Calu3 (cell line): ENCODE results near the gene ADRB1. TPM values are rescaled to one million over a fixed set of nuclear protein-coding genes. Genes with fewer than 3 reads are reported as not detected.

ENCODE experiments used
- BruUV-seq: library from RNA; stranded (reverse); fragments of 400-500 nt; replicated peaks from 2 replicates; lab custom pipeline; 2021; lab: Mats Ljungman, UMichigan
- CTCF ChIA-PET: fragments of 300-600 bp; sonication (Branson Sonifier 250); formaldehyde crosslinking; loops from one replicate; lab custom pipeline; 2022; ENCODE audit warnings: antibody characterized with exemption; lab: Charles Lee
- DNase-seq: peaks from one replicate; pipeline ENCODE4 v3.0.0; 2022
- H3K27ac Mint-ChIP-seq: one replicate; pipeline ENCODE4 v1.8.0; 2022; ENCODE audit warnings: mixed read lengths; ENCODE audit not compliant: unreplicated experiment
- H3K27me3 Mint-ChIP-seq: one replicate; pipeline ENCODE4 v1.8.0; 2022; ENCODE audit warnings: mixed read lengths; ENCODE audit not compliant: unreplicated experiment
- H3K36me3 Mint-ChIP-seq: one replicate; pipeline ENCODE4 v1.8.0; 2022; ENCODE audit warnings: mild to moderate bottlenecking, moderate library complexity, mixed read lengths; ENCODE audit not compliant: insufficient read depth, unreplicated experiment
- H3K4me1 Mint-ChIP-seq: one replicate; pipeline ENCODE4 v1.8.0; 2022; ENCODE audit warnings: mild to moderate bottlenecking, low read depth, mixed read lengths; ENCODE audit not compliant: unreplicated experiment
- H3K4me3 Mint-ChIP-seq: one replicate; pipeline ENCODE4 v1.8.0; 2022; ENCODE audit warnings: mild to moderate bottlenecking, low read depth, moderate library complexity, mixed read lengths; ENCODE audit not compliant: unreplicated experiment
- H3K9me3 Mint-ChIP-seq: one replicate; pipeline ENCODE4 v1.8.0; 2022; ENCODE audit warnings: low read depth, mixed read lengths; ENCODE audit not compliant: unreplicated experiment
- intact Hi-C: fragments of 100-400 bp; cut with micrococcal nuclease; formaldehyde crosslinking; loops from one replicate; pipeline ENCODE4 v1.10.0; 2022; ENCODE audit not compliant: unreplicated experiment
- total RNA-seq: library from RNA; stranded (reverse); gene quantifications from 2 replicates; pipeline ENCODE4 v1.2.3, GENCODE V29; 2022
- TF ChIP-seq, protein P1 (sequence below): fragments of 200-600 bp; IDR thresholded peaks from one replicate; pipeline ENCODE4 v1.8.0; 2022; ENCODE audit warnings: antibody characterized with exemption; ENCODE audit not compliant: unreplicated experiment

Gene ADRB1
- total RNA-seq, 1 experiment from 2014 or later: 0.47 TPM

DNA sequence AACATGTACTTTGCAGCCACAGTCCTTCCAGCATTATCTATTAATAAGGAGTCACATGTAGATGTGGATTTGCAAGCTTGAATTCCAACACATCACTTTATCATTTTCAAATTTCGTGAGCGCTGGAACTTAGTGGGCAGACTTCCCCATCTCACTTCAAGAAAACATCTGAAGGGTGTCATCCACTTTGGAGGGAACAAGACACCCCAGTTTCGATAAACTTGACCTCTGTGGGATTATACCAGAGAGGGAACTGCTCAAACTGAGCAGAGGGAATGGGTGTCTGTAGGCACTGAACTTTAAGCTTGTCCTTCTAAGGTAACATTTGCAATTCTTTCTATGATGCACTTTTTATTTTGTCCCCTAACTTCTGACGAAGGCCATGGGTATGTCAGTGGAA is 27.5 kb downstream of the ADRB1 start:
- no peaks in the 10 kb centered on the region for H3K9me3 Mint-ChIP-seq
- H3K27me3 Mint-ChIP-seq: no peaks in the 10 kb centered on the region
- no peak overlapping the region for H3K4me3 Mint-ChIP-seq
- no peaks in the 10 kb centered on the region for H3K4me1 Mint-ChIP-seq
- CTCF ChIA-PET: interaction anchor here (1.0 kb wide), 1 partner anchor 28 kb away, joined by 3 read pairs; no protein-coding TSS in a partner anchor
- intact Hi-C loops: no loop called here
- DNase-seq: no peak
- BruUV-seq: no TSS peak
- H3K36me3 Mint-ChIP-seq: no peaks in the 10 kb centered on the region
- TF ChIP-seq, protein P1, sequence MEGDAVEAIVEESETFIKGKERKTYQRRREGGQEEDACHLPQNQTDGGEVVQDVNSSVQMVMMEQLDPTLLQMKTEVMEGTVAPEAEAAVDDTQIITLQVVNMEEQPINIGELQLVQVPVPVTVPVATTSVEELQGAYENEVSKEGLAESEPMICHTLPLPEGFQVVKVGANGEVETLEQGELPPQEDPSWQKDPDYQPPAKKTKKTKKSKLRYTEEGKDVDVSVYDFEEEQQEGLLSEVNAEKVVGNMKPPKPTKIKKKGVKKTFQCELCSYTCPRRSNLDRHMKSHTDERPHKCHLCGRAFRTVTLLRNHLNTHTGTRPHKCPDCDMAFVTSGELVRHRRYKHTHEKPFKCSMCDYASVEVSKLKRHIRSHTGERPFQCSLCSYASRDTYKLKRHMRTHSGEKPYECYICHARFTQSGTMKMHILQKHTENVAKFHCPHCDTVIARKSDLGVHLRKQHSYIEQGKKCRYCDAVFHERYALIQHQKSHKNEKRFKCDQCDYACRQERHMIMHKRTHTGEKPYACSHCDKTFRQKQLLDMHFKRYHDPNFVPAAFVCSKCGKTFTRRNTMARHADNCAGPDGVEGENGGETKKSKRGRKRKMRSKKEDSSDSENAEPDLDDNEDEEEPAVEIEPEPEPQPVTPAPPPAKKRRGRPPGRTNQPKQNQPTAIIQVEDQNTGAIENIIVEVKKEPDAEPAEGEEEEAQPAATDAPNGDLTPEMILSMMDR: no peak
- H3K27ac Mint-ChIP-seq: no peak overlapping the region

DNA sequence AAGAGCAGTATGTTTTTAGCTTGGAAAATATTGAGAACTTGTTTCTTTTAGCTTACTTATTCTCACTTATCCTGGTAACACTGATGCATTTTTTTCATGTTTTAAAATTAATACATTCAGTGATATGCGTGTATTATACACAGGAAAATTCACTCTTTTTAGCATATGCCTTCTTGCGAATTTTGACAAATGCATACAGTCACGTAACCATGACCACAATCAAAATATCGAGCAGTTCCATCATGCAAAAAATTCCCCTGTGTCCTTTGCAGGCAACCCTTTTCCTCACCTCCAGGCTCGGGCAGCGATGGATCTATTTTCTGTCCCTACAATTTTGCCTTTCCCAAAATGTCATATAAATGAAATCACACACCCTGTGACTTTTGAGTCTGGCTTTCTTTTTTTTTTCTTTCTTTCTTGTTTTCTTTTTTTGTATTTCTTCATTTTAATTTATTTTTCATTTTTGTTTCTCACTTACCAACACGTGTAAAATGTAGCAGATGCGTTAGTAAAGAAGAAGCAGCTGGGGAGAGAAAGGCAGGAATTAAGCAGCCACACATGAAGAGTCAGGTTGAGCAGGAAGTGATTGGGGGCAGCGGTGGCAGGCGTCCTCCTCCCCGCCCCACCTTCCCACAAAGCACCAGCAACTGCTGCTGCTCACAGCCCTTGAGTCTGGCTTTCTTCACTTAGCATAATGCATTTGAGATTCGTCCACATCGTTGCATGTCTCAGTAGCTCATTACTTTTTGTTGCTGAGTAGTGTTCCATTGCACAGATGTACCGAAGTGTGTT is 29.9 kb downstream of the ADRB1 start:
- intact Hi-C loops: no loop called here
- CTCF ChIA-PET: no interaction called here
- no TSS peak for BruUV-seq
- no peaks in the 10 kb centered on the region for H3K36me3 Mint-ChIP-seq
- TF ChIP-seq, protein P1: no peak
- DNase-seq: no peak
- H3K9me3 Mint-ChIP-seq: no peaks in the 10 kb centered on the region
- H3K27ac Mint-ChIP-seq: no peak overlapping the region
- H3K4me1 Mint-ChIP-seq: no peaks in the 10 kb centered on the region
- no peaks in the 10 kb centered on the region for H3K27me3 Mint-ChIP-seq
- no peak overlapping the region for H3K4me3 Mint-ChIP-seq

DNA sequence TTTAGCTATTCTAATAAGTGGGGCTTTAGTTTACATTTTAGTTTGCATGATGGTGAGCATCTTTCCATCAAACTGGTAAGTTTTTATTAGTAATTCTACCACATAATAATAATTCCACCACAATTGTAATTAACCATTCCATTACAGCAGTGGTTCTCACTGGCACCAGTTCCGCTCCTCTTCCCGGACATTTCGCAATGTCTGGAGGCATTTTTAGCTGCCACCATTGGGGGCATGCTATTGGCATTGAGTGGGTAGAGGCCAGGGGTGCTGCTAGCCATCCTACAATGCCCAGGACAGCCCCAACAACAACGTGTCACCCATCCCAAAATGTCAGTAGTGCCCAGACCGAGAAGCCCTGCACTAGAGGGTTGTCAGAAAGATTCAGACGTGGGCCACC is 31.4 kb downstream of the ADRB1 start:
- no peak for DNase-seq
- BruUV-seq: no TSS peak
- peaks cover 9% of the 10 kb centered on the region for H3K4me1 Mint-ChIP-seq
- no peaks in the 10 kb centered on the region for H3K9me3 Mint-ChIP-seq
- TF ChIP-seq, protein P1: no peak
- H3K27ac Mint-ChIP-seq: no peak overlapping the region
- H3K27me3 Mint-ChIP-seq: no peaks in the 10 kb centered on the region
- intact Hi-C loops: no loop called here
- CTCF ChIA-PET: no interaction called here
- H3K36me3 Mint-ChIP-seq: no peaks in the 10 kb centered on the region
- no peak overlapping the region for H3K4me3 Mint-ChIP-seq

DNA sequence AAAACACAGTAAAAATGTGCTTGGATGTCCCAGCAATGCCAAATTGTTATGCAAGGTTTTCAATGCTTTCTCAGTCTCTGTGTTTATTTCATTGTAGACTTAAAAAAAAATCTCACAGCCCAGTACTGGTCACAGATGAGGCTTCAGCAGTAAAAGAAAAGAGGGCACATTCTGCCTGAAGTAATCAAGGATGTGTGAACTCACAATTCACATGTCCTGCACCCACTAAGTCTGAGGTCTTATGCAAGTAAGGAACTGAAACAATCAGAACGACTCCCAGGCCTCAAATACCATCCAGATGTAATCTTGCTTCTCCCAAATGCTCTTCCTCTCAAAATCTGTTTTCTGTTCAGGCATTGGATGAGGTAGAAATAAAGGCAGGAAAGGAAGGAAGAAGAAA is 33.7 kb downstream of the ADRB1 start:
- TF ChIP-seq, protein P1: no peak
- no peaks in the 10 kb centered on the region for H3K27me3 Mint-ChIP-seq
- peaks cover 3% of the 10 kb centered on the region for H3K36me3 Mint-ChIP-seq
- H3K4me3 Mint-ChIP-seq: no peak overlapping the region
- DNase-seq: no peak
- intact Hi-C loops: no loop called here
- H3K27ac Mint-ChIP-seq: no peak overlapping the region
- H3K9me3 Mint-ChIP-seq: no peaks in the 10 kb centered on the region
- BruUV-seq: no TSS peak
- peaks cover 26% of the 10 kb centered on the region for H3K4me1 Mint-ChIP-seq
- CTCF ChIA-PET: no interaction called here
